Trophoblast cell (in vitro differentiated cells and primary cell): ENCODE measurements around the gene FDXACB1.

Experiments used
- DNase-seq, 2 donors: peaks; one replicate each; pipeline ENCODE4 v3.0.0-alpha.2; 2016
- H2AFZ ChIP-seq: 2 replicates; pipeline ENCODE4 v1.6.1; 2013; ENCODE audit warnings: low read length, moderate library complexity, mild to moderate bottlenecking; ENCODE audit not compliant: insufficient read depth, poor library complexity
- H2AK5ac ChIP-seq: 2 replicates; pipeline ENCODE4 v1.6.1; 2013; ENCODE audit warnings: mild to moderate bottlenecking, low read length
- H2BK120ac ChIP-seq: 2 replicates; pipeline ENCODE4 v1.6.1; 2013; ENCODE audit warnings: low read length, mild to moderate bottlenecking, moderate library complexity; ENCODE audit not compliant: insufficient read depth, poor library complexity
- H2BK12ac ChIP-seq: 2 replicates; pipeline ENCODE4 v1.6.1; 2013; ENCODE audit warnings: mild to moderate bottlenecking, low read length, moderate library complexity
- H2BK5ac ChIP-seq: 2 replicates; pipeline ENCODE4 v1.6.1; 2013; ENCODE audit warnings: low read length, low read depth, moderate library complexity, mild to moderate bottlenecking; ENCODE audit not compliant: poor library complexity
- H3K14ac ChIP-seq: 2 replicates; pipeline ENCODE4 v1.6.1; 2013; ENCODE audit warnings: mild to moderate bottlenecking, low read length
- H3K18ac ChIP-seq: 2 replicates; pipeline ENCODE4 v1.6.1; 2013; ENCODE audit warnings: mild to moderate bottlenecking, low read length
- H3K23ac ChIP-seq: 2 replicates; pipeline ENCODE4 v1.6.1; 2013; ENCODE audit warnings: low read length
- H3K27ac ChIP-seq: 2 replicates; pipeline ENCODE4 v1.5.1; 2013; ENCODE audit warnings: low read depth, mild to moderate bottlenecking, inconsistent platforms, low read length, moderate library complexity
- H3K27me3 ChIP-seq: 2 replicates; pipeline ENCODE4 v1.6.1; 2013; ENCODE audit warnings: inconsistent platforms, mild to moderate bottlenecking, low read length, moderate library complexity; ENCODE audit not compliant: insufficient read depth
- H3K36me3 ChIP-seq, 2 experiments: 1 replicate in 1 of 2; 2 replicates in 1 of 2; pipeline ENCODE4 v1.6.1; 2013; ENCODE audit warnings: low read length in 2 of 2, mild to moderate bottlenecking in 2 of 2, moderate library complexity in 1 of 2; ENCODE audit not compliant: insufficient read depth in 2 of 2, control insufficient read depth in 1 of 2
- H3K4ac ChIP-seq: 2 replicates; pipeline ENCODE4 v1.6.1; 2013; ENCODE audit warnings: low read depth, mild to moderate bottlenecking, low read length, moderate library complexity
- H3K4me1 ChIP-seq, 2 experiments: 1 replicate in 1 of 2; 2 replicates in 1 of 2; pipeline ENCODE4 v1.6.1; 2013; ENCODE audit warnings: low read length in 2 of 2, mild to moderate bottlenecking in 2 of 2, moderate library complexity in 1 of 2; ENCODE audit not compliant: insufficient read depth in 2 of 2, control insufficient read depth in 1 of 2
- H3K4me2 ChIP-seq: 2 replicates; pipeline ENCODE4 v1.6.1; 2013; ENCODE audit warnings: inconsistent platforms, mild to moderate bottlenecking, low read length, moderate library complexity
- H3K4me3 ChIP-seq: 2 replicates; pipeline ENCODE4 v1.5.1; 2013; ENCODE audit warnings: mild to moderate bottlenecking, low read depth, low read length, inconsistent platforms
- H3K79me1 ChIP-seq: one replicate; pipeline ENCODE4 v1.6.1; 2013; ENCODE audit warnings: low read length
- H3K79me2 ChIP-seq: 2 replicates; pipeline ENCODE4 v1.6.1; 2013; ENCODE audit warnings: low read length, mild to moderate bottlenecking; ENCODE audit not compliant: control insufficient read depth, insufficient read depth, poor library complexity
- H3K9ac ChIP-seq: 2 replicates; pipeline ENCODE4 v1.6.1; 2013; ENCODE audit warnings: mild to moderate bottlenecking, low read length
- H3K9me3 ChIP-seq: 2 replicates; pipeline ENCODE4 v1.6.1; 2013; ENCODE audit warnings: low read depth, mild to moderate bottlenecking, control low read depth, inconsistent platforms, low read length; ENCODE audit not compliant: insufficient read depth
- H4K12ac ChIP-seq: 2 replicates; pipeline ENCODE4 v1.6.1; 2013; ENCODE audit warnings: low read depth, mild to moderate bottlenecking, low read length, moderate library complexity
- H4K8ac ChIP-seq: 2 replicates; pipeline ENCODE4 v1.6.1; 2013; ENCODE audit warnings: low read depth, mild to moderate bottlenecking, low read length, moderate library complexity
- H4K91ac ChIP-seq: one replicate; pipeline ENCODE4 v1.6.1; 2013; ENCODE audit warnings: low read depth, mild to moderate bottlenecking, low read length, moderate library complexity
- WGBS: extraction: QIAGEN DNeasy Blood & Tissue Kit; methylation state at CpG from one replicate; pipeline ENCODE4 v1.1.7; 2013; ENCODE audit warnings: missing lambda C conversion rate; ENCODE audit not compliant: insufficient read length, insufficient coverage; ENCODE audit errors: extremely low coverage; 5-methylcytosine and 5-hydroxymethylcytosine counted together

FDXACB1 gene

GRCh38 chr11:111838054-111838453 is 40.9 kb downstream of the FDXACB1 start:
- Histone ChIP-seq H3K4me1 (no peaks in the 10 kb centered on the region), H2AFZ (no peak overlapping the region), H3K79me2 (no peaks in the 10 kb centered on the region)

GRCh38 chr11:111837366-111837891 is 41.5 kb downstream of the FDXACB1 start:
- Histone ChIP-seq H2AK5ac (no peak overlapping the region), H4K8ac (no peak overlapping the region), H3K14ac (no peak overlapping the region), H3K4ac (no peak overlapping the region), H2BK120ac (no peak overlapping the region), H3K27ac (no peak overlapping the region), H4K91ac (no peak overlapping the region), H2BK5ac (no peak overlapping the region), H3K79me1 (no peaks in the 10 kb centered on the region), H3K4me2 (no peak overlapping the region), H3K23ac (no peak overlapping the region), H3K9ac (no peak overlapping the region), H3K9me3 (no peaks in the 10 kb centered on the region), H4K12ac (no peak overlapping the region), H2AFZ (no peak overlapping the region), H3K79me2 (no peaks in the 10 kb centered on the region), H3K36me3 (peaks cover 4 to 8% of the 10 kb centered on the region in 2 experiments), H2BK12ac (no peak overlapping the region), H3K27me3 (no peaks in the 10 kb centered on the region), H3K4me3 (no peak overlapping the region), H3K4me1 (no peaks in the 10 kb centered on the region), H3K18ac (no peak overlapping the region)
- WGBS: no CpG with 5 or more reads among the region's 5 CpGs
- no peak for DNase-seq

More at GRCh38 chr11:111838054-111838453, 40.9 kb downstream of the FDXACB1 start:
- H3K4me2 ChIP-seq: no peak overlapping the region
- no peak overlapping the region for H3K23ac ChIP-seq
- H3K9me3 ChIP-seq: no peaks in the 10 kb centered on the region
- no peak overlapping the region for H2BK12ac ChIP-seq
- no peak overlapping the region for H3K14ac ChIP-seq
- H4K8ac ChIP-seq: no peak overlapping the region
- no peak overlapping the region for H3K27ac ChIP-seq
- H3K9ac ChIP-seq: no peak overlapping the region
- H4K91ac ChIP-seq: no peak overlapping the region
- H3K79me1 ChIP-seq: no peaks in the 10 kb centered on the region
- H2AK5ac ChIP-seq: no peak overlapping the region
- H3K18ac ChIP-seq: no peak overlapping the region
- no CpG with 5 or more reads among the region's 5 CpGs for WGBS
- no peak for DNase-seq
- no peak overlapping the region for H4K12ac ChIP-seq
- no peak overlapping the region for H3K4ac ChIP-seq
- no peak overlapping the region for H3K4me3 ChIP-seq
- no peaks in the 10 kb centered on the region for H3K27me3 ChIP-seq
- H3K36me3 ChIP-seq: peaks cover 4 to 8% of the 10 kb centered on the region in 2 experiments
- no peak overlapping the region for H2BK5ac ChIP-seq
- no peak overlapping the region for H2BK120ac ChIP-seq

- H3K4ac ChIP-seq: no peak overlapping the region
- no peak overlapping the region for H2AK5ac ChIP-seq
- H3K9me3 ChIP-seq: no peaks in the 10 kb centered on the region
- no peaks in the 10 kb centered on the region for H3K79me2 ChIP-seq
- H4K91ac ChIP-seq: no peak overlapping the region
- no peak overlapping the region for H3K14ac ChIP-seq
- H3K23ac ChIP-seq: no peak overlapping the region
- H3K4me2 ChIP-seq: no peak overlapping the region
- H4K8ac ChIP-seq: no peak overlapping the region
- H2BK120ac ChIP-seq: no peak overlapping the region
- no peaks in the 10 kb centered on the region for H3K79me1 ChIP-seq
- no peak overlapping the region for H2AFZ ChIP-seq
- H2BK12ac ChIP-seq: no peak overlapping the region
- H2BK5ac ChIP-seq: no peak overlapping the region
- no peak overlapping the region for H3K4me3 ChIP-seq
- WGBS: no CpG with 5 or more reads among the region's 1 CpG
- no peaks in the 10 kb centered on the region for H3K27me3 ChIP-seq
- no peaks in the 10 kb centered on the region for H3K4me1 ChIP-seq
- H3K18ac ChIP-seq: no peak overlapping the region
- DNase-seq: no peak
- no peak overlapping the region for H4K12ac ChIP-seq
- H3K27ac ChIP-seq: no peak overlapping the region
- no peak overlapping the region for H3K9ac ChIP-seq
- peaks cover 4 to 8% of the 10 kb centered on the region in 2 experiments for H3K36me3 ChIP-seq
Observed at GRCh38 chr11:111836721-111837120, 42.2 kb downstream of the FDXACB1 start.

- Histone ChIP-seq H3K79me1 (no peaks in the 10 kb centered on the region), H3K4me3 (no peak overlapping the region), H4K91ac (no peak overlapping the region), H3K27ac (no peak overlapping the region), H3K23ac (no peak overlapping the region), H3K4ac (no peak overlapping the region), H4K8ac (no peak overlapping the region), H3K14ac (no peak overlapping the region), H3K36me3 (peaks cover 6 to 8% of the 10 kb centered on the region in 2 experiments), H3K4me2 (no peak overlapping the region), H4K12ac (no peak overlapping the region), H3K18ac (no peak overlapping the region), H3K27me3 (no peaks in the 10 kb centered on the region), H2AFZ (no peak overlapping the region), H2BK12ac (no peak overlapping the region), H3K9me3 (no peaks in the 10 kb centered on the region), H3K4me1 (no peaks in the 10 kb centered on the region), H3K79me2 (no peaks in the 10 kb centered on the region), H2BK5ac (no peak overlapping the region), H3K9ac (no peak overlapping the region), H2AK5ac (no peak overlapping the region), H2BK120ac (no peak overlapping the region)
- no peak for DNase-seq
- WGBS: no CpG with 5 or more reads among the region's 1 CpG
Observed at GRCh38 chr11:111836162-111836561, 42.8 kb downstream of the FDXACB1 start.
